GM21367 (cell line): ENCODE measurements around the gene SNAPC1.

Experiments
- ATAC-seq: cut with Tn5 transposase; IDR thresholded peaks from one replicate; pipeline ENCODE4 v1.9.1; 2021; ENCODE audit not compliant: unreplicated experiment

The SNAPC1 gene

DNA sequence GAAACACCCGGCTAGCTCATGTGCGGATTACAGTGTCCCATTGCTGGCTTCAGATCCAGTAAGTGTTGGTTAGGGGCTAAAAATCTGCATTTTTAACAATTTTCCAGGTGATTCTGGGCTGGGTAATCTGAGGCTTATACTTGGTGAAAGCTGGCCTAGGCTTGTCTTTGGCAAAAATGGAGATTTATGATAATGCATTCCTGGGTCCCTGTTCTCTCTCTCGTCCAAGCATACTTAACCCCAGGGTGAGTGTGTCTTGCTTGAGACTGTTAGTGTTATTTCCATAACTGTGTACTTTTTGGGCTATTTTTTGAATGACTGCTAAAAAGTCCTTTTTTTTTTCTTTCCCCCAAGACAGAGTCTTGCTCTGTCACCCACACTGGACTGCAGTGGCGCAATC, 43.2 kb downstream of the SNAPC1 start:
- ATAC-seq, result no peak

- ATAC-seq, result no peak
These were observed 49.7 kb downstream of the SNAPC1 start for GRCh38 chr14:61811882-61812346.

DNA sequence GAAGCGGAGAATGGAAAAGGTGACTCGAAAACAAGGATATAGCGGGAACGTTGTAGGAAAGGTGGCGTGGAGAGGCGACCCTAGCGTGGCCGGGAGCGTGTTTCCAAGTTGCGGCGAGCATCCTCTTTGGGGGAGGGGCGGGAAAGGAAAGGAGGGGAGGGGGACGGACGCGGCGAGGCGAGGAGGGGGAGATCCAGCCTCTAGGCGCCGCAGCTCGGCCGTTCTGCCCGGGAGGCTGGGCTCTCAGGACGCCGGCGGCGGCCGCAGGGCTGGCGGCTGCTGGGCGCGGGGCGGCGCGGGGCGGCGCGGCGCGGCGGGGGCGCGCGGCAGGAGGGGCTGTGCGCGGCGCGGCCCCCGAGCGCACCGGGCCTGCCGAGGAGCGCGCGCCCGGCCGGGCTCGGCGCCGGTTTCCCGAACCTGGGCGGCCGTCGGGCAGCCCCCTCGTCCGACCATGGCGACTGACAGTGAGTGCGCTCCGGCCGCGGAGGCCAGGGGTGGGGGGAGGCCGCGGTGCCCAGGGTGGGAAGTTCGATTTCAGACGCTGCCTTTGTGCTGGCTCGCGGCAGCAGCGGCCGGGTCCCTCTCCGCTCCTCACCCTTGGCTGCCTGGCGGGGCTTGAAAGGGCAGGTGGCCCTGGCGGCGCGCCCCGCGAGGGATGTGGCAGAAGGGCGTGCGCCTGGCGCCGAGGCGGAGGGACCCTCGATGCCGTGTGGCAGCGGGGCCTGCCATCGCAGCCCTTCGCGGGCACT, 50.3 kb downstream of the SNAPC1 start, which contains the start of gene SYT16:
Gene SYT16 (plus strand): TSS at position 357 of the 749 bp plus-strand sequence.
- ATAC-seq, result no peak

GRCh38 chr14:61813096-61813606, 50.9 kb downstream of the SNAPC1 start:
- no peak for ATAC-seq

DNA sequence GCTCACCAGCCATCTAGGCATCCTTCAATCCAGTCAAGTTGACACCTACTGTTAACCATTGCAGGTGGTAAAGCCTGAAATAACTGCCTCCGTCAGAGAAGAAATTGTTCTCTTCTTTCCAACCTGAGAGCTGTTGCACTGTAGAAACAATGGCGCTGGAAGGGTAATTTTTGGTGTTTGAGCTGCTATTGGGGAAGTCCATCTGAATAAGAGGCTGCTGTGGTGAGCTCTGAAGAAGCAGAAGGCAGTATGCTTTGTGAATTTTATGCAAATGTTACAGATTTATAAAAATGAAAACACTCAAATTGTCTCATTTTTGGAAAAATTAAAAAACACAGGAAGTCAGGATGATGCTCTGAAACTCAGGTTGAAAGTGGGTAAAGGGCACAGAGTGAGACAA, 60.2 kb downstream of the SNAPC1 start:
- no peak for ATAC-seq

DNA sequence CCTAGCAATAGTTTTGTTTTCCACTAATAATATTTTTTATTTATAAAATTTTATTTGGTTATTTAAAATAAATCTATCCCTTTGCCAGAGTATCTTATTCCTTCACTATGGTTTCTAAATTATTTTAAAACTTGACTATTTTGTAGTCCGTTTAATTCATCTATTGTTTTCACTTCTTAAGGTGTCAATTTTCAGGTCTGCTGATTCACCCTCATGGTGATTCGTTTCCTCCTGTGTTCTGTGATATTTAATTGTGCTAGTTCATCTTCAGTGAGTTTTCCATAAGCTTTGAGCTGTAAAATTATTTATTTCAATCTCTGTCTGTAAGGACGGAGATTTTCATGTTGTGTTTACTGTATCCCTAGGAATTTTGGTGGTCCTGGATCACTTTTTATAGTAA, 70.6 kb downstream of the SNAPC1 start:
- ATAC-seq, result no peak

- ATAC-seq, result no peak
These were observed 74.0 kb downstream of the SNAPC1 start for GRCh38 chr14:61836184-61836583.

DNA sequence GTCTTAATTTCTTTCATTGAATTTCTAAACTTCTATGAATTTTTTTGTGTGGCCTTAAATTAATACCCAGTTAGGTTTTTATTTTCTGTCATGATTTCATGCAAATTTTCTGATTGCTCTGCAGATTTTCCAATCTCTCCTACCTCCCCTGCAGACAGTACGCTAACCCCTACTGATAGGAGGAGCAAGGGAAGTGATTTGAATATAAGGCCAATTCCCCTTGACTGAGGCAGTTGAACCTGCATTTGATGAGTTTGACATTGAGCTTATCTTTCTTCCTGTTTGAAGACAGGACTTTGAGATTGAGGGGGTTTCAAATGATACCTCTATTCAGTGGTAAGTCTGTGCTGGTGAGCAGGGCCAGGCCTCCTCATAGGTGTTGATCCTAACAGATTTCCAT, 74.6 kb downstream of the SNAPC1 start:
- ATAC-seq, result no peak

DNA sequence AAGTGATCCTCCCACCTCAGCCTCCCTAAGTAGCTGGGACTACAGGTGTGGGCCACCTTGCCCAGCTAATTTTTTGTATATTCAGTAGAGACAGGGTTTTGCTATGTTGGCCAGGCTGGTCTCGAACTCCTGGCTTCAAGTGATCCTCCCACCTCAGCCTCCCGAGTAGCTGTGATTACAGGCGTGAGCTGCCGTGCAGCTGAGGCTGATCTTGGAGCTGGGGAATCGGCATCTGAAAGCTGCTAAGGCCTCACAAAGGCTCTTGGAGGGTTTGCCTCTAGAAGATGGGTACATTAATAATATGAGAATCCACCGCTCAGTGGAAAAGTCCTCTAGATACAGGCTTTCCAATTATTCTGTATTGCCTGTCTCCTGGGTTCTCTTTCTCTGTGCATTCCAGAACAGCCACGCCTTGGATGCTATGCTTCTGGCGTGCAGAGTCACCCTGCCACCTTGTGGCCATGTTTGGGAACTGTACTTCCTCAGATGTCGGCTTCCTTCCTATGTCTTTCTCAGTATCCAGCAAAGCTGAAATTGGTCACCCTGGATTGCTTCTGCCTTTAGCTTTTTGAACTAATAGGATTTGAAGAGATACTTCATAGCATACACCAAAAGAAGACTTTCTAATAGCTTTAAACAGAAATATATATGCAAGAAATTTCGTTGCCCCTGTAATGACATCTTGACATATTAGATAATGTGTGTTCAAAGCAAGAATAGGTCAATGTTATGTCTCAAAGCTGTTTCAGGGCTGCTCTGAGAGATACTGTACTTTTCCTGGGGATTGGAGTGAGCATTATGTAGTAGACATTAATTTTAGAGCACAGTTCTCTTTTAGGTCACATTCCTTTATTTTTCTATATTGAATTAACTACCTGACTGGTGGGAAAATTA, 75.4 kb downstream of the SNAPC1 start:
- peak; percentile 87 for ATAC-seq

- ATAC-seq, result no peak
These were observed 76.5 kb downstream of the SNAPC1 start for GRCh38 chr14:61838661-61839245.

DNA sequence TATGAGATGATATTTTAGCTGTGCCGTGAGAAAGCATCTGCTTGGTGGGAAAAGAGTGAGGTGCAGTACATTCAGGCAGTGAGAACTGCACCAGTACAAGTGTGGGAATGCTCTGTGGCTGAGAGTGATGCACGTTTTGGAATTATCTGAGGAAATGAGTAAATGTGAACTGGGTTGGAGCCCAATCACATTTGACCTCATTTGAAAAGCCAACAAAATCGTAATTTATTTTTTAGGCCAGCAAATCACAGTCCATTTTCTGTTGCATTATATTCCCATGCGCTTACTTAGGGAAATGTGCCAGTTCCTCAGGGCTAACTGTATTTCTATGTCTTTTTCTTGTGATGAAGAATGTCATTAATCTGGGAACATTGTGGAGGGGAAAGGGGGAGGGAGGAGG, 77.3 kb downstream of the SNAPC1 start:
- no peak for ATAC-seq

- no peak for ATAC-seq
These were observed 78.9 kb downstream of the SNAPC1 start for GRCh38 chr14:61841145-61841544.
